Measurements from ENCODE around the gene NUP153.

Gene NUP153

DNA sequence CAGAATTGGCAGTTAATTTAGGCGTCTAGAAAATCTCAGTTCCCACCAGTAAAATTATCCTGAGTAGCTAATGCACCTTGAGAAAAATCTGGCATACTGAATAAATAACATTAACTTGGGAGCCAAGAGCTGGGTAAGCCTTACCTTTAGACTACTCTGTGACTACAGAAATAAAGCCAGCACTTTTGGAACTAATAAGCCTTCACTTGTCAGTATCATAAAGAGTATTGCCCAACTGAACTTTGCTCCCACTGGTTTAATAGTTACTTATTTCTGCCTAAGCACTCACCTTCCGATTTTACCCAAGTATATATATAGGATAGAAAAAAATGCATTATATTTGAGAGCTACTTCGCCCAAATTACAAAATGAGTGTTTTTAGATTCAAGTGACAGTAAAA lies 95.9 kb downstream of the NUP153 start:
- TF ChIP-seq, protein P1, sequence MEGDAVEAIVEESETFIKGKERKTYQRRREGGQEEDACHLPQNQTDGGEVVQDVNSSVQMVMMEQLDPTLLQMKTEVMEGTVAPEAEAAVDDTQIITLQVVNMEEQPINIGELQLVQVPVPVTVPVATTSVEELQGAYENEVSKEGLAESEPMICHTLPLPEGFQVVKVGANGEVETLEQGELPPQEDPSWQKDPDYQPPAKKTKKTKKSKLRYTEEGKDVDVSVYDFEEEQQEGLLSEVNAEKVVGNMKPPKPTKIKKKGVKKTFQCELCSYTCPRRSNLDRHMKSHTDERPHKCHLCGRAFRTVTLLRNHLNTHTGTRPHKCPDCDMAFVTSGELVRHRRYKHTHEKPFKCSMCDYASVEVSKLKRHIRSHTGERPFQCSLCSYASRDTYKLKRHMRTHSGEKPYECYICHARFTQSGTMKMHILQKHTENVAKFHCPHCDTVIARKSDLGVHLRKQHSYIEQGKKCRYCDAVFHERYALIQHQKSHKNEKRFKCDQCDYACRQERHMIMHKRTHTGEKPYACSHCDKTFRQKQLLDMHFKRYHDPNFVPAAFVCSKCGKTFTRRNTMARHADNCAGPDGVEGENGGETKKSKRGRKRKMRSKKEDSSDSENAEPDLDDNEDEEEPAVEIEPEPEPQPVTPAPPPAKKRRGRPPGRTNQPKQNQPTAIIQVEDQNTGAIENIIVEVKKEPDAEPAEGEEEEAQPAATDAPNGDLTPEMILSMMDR (conservative IDR thresholded peaks at IDR 0.05; ENCODE audit: low read depth, low read length): no peak
- Histone ChIP-seq H3K36me3 (ENCODE audit: insufficient read depth) (peaks cover 4% of the 10 kb centered on the region; the same call in 1 of the 2 replicates), H4K20me1 (ENCODE audit: insufficient read depth) (no peaks in the 10 kb centered on the region), H2AFZ (ENCODE audit: low read depth) (no peak overlapping the region), H3K4me1 (ENCODE audit: low read depth, poor library complexity, severe bottlenecking) (no peaks in the 10 kb centered on the region), H3K27ac (no peak overlapping the region), H3K9ac (no peak overlapping the region), H3K4me3 (IDR thresholded peaks at IDR 0.05; ENCODE audit: insufficient read depth, low read depth, low read length) (no peak overlapping the region), H3K27me3 (ENCODE audit: insufficient read depth, low read depth) (no peaks in the 10 kb centered on the region), H3K79me2 (ENCODE audit: insufficient read depth, low read depth) (no peaks in the 10 kb centered on the region), H3K4me2 (no peak overlapping the region)

DNA sequence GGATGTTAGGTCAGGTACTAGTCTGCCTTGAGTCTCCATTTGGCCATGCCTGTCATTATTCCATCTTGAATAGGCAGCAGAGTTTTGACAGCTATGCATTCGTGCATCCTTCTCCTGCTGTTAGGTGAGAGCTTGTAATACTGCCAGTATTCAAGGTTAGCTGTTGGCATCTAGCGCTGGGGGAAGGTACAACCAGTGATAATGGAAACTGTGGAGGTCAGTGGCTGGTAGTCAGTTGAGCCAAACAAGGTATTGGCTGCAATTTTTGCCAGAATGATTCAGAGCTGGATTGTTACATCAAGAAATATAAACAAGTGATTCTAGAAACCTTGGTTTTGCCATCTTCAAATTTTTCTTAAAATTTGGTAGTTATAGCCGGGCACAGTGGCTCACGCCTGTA lies 100.1 kb downstream of the NUP153 start:
- TF ChIP-seq, protein P1 (conservative IDR thresholded peaks at IDR 0.05; ENCODE audit: low read depth, low read length): no peak
- no peak overlapping the region for H3K4me2 ChIP-seq
- H3K27me3 ChIP-seq (ENCODE audit: insufficient read depth, low read depth): no peaks in the 10 kb centered on the region
- peaks cover 12% of the 10 kb centered on the region for H3K4me1 ChIP-seq (ENCODE audit: low read depth, poor library complexity, severe bottlenecking)
- H3K4me3 ChIP-seq (IDR thresholded peaks at IDR 0.05; ENCODE audit: insufficient read depth, low read depth, low read length): no peak overlapping the region
- no peak overlapping the region for H3K27ac ChIP-seq
- peaks cover 8% of the 10 kb centered on the region; the same call in 1 of the 2 replicates for H3K79me2 ChIP-seq (ENCODE audit: insufficient read depth, low read depth)
- H2AFZ ChIP-seq (ENCODE audit: low read depth): no peak overlapping the region
- H4K20me1 ChIP-seq (ENCODE audit: insufficient read depth): no peaks in the 10 kb centered on the region
- no peak overlapping the region for H3K9ac ChIP-seq
- no peaks in the 10 kb centered on the region for H3K36me3 ChIP-seq (ENCODE audit: insufficient read depth)

DNA sequence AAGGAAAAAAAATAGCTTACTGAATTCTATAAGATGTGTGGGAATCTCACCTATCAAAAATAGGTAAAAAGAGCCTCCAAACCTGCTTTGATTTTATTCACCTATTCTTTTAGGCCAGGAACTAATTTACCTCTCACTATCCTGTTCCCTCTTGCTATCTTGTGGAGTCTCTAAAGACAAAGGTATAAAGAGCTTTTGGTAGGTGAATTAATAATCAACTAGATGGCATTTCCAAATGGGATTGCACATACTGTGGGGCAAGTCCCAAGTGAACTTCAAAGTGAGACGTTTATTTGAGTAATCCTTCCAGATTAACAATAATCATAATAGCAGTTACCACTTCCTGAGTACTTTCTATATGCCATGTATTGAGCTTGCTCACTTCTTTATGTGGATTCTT lies 103.8 kb downstream of the NUP153 start:
- peaks cover 15% of the 10 kb centered on the region; the same call in 1 of the 2 replicates for H3K79me2 ChIP-seq (ENCODE audit: insufficient read depth, low read depth)
- no peak overlapping the region for H3K9ac ChIP-seq
- no peak overlapping the region for H3K4me3 ChIP-seq (IDR thresholded peaks at IDR 0.05; ENCODE audit: insufficient read depth, low read depth, low read length)
- H3K27ac ChIP-seq: no peak overlapping the region
- peaks cover 16% of the 10 kb centered on the region for H3K4me1 ChIP-seq (ENCODE audit: low read depth, poor library complexity, severe bottlenecking)
- TF ChIP-seq, protein P1 (conservative IDR thresholded peaks at IDR 0.05; ENCODE audit: low read depth, low read length): no peak
- no peak overlapping the region for H2AFZ ChIP-seq (ENCODE audit: low read depth)
- no peaks in the 10 kb centered on the region for H4K20me1 ChIP-seq (ENCODE audit: insufficient read depth)
- no peak overlapping the region for H3K4me2 ChIP-seq
- H3K27me3 ChIP-seq (ENCODE audit: insufficient read depth, low read depth): no peaks in the 10 kb centered on the region
- no peaks in the 10 kb centered on the region for H3K36me3 ChIP-seq (ENCODE audit: insufficient read depth)

DNA sequence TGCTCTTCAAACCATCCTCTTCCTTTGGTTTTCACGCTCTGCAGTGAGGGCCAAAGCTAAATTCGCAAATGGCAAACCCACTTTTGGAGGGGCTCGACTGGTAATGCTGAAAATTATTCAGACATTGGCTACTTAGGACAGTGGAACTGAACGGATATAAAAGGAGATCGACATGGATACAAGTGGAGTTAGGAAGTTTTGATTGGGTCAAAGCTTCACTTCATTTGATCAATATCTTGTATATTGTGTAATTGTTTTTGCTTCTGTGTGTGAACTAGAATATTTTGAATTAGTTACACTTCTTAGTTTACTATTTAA lies 105.4 kb downstream of the NUP153 start:
- Histone ChIP-seq H3K27me3 (ENCODE audit: insufficient read depth, low read depth) (no peaks in the 10 kb centered on the region), H3K4me1 (ENCODE audit: low read depth, poor library complexity, severe bottlenecking) (peaks cover 16% of the 10 kb centered on the region), H2AFZ (ENCODE audit: low read depth) (peak overlapping the region; percentile 78), H3K9ac (peak overlapping the region; percentile 95), H3K4me2 (peak overlapping the region; percentile 86), H3K4me3 (IDR thresholded peaks at IDR 0.05; ENCODE audit: insufficient read depth, low read depth, low read length) (no peak overlapping the region), H3K27ac (peak overlapping the region; percentile 93), H3K79me2 (ENCODE audit: insufficient read depth, low read depth) (peaks cover 15% of the 10 kb centered on the region; the same call in 1 of the 2 replicates), H4K20me1 (ENCODE audit: insufficient read depth) (no peaks in the 10 kb centered on the region), H3K36me3 (ENCODE audit: insufficient read depth) (no peaks in the 10 kb centered on the region)
- TF ChIP-seq, protein P1 (conservative IDR thresholded peaks at IDR 0.05; ENCODE audit: low read depth, low read length): no peak

Measured in KMS-11 (cell line).